Testis (tissue), 2 donors: ENCODE data around the gene TMEM272.

Experiments
- POLR2A ChIP-seq: fragments of 450-650 bp; IDR thresholded peaks from one replicate; pipeline ENCODE4 v1.6.1; 2017; ENCODE audit warnings: antibody characterized with exemption, mild to moderate bottlenecking, moderate library complexity
- TF ChIP-seq, protein P1 (sequence below), 3 experiments: fragments of 450-650 bp in 2 of 3; fragments of 200-600 bp in 1 of 3; sonication (generic) in 1 of 3; IDR thresholded peaks; one replicate each; pipeline ENCODE4 v1.5.1; 2016 to 2019; ENCODE audit warnings: antibody characterized with exemption in 3 of 3, mild to moderate bottlenecking in 2 of 3, moderate library complexity in 1 of 3

DNA sequence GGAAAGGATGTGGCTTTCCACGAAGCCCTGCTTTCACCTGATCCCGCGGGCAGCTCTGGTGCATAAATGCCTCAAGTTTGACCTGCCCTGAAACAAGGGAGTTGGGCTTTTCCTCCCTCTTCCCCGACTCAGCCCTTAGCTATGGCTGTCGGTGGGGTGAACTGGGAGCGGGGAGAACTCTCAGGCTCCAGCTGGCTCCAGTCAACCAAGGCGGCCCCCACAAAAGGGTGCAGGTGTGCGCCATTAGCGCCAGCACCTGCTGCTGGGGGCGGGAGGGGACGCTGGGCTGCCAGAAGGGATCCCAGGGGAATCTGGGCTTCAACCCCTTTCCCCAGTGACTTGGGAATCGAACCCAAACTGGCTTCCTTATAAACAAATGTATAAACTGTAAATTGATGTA, 33.9 kb downstream of the TMEM272 start:
- TF ChIP-seq, protein P1, sequence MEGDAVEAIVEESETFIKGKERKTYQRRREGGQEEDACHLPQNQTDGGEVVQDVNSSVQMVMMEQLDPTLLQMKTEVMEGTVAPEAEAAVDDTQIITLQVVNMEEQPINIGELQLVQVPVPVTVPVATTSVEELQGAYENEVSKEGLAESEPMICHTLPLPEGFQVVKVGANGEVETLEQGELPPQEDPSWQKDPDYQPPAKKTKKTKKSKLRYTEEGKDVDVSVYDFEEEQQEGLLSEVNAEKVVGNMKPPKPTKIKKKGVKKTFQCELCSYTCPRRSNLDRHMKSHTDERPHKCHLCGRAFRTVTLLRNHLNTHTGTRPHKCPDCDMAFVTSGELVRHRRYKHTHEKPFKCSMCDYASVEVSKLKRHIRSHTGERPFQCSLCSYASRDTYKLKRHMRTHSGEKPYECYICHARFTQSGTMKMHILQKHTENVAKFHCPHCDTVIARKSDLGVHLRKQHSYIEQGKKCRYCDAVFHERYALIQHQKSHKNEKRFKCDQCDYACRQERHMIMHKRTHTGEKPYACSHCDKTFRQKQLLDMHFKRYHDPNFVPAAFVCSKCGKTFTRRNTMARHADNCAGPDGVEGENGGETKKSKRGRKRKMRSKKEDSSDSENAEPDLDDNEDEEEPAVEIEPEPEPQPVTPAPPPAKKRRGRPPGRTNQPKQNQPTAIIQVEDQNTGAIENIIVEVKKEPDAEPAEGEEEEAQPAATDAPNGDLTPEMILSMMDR (IDR thresholded peaks at IDR 0.05), result no peak
- no peak for TF ChIP-seq POLR2A
